Activated naive CD8-positive, alpha-beta T cell (primary cell): Measurements from ENCODE around the gene KRTAP10-10.
"Not testable (repeated sequence)": the region's sequence is repeated elsewhere in the genome, so short reads cannot be mapped to it uniquely, and the experiment has no call there.

Experiments used
- H3K27ac Mint-ChIP-seq: one replicate; pipeline ENCODE4 v1.8.0; 2021; ENCODE audit warnings: mixed read lengths
- H3K27me3 Mint-ChIP-seq: one replicate; pipeline ENCODE4 v1.8.0; 2021; ENCODE audit warnings: mixed read lengths
- H3K36me3 Mint-ChIP-seq: one replicate; pipeline ENCODE4 v1.8.0; 2021; ENCODE audit warnings: mixed read lengths
- H3K4me1 Mint-ChIP-seq: one replicate; pipeline ENCODE4 v1.8.0; 2021; ENCODE audit warnings: low read depth, mixed read lengths
- H3K4me3 Mint-ChIP-seq: one replicate; pipeline ENCODE4 v1.8.0; 2021; ENCODE audit warnings: mild to moderate bottlenecking, mixed read lengths
- H3K9me3 Mint-ChIP-seq: one replicate; pipeline ENCODE4 v1.8.0; 2021; ENCODE audit warnings: low read depth, mixed read lengths

The KRTAP10-10 gene

DNA sequence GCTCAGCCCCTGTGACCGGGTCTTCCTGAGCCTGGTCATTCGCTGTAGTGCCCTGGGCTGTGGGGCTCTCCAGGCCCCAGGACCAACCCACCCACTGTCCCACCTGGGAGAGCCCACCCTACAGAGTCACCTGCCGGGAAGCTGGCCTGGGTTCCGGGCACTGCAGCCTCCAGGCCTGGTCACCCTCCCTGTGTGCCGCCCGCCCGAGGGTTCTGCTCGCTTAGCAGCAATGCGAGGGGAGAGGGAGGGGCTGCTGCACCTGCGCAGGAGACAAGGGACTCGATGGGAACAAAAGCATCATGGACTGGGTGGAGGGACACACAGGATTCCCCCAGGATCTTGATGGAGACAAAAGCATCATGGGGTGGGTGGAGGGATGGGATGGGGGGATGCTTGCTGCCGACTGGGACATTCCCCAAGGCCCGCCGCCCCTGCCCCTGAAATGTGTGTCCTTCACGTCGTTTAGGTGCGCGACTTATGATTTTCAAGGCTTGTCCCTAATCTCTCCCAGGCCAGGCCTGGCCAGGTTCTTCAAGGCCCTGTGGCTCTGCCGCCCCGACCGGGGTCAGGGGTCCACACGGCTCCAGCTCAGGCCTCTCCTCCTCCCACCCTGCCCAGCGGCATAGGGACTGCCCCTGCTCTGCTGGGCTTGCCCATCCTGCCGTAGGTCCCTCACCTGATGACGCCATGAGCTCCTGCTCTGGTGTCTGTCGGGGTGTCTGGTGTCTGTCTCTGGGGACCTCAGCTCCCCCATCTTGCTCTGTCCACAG lies 23.6 kb upstream of the KRTAP10-10 start:
- H3K4me3 Mint-ChIP-seq: no peak overlapping the region
- peaks cover 36% of the 10 kb centered on the region for H3K4me1 Mint-ChIP-seq
- peaks cover 14% of the 10 kb centered on the region for H3K36me3 Mint-ChIP-seq
- H3K27ac Mint-ChIP-seq: no peak overlapping the region
- H3K27me3 Mint-ChIP-seq: no peaks in the 10 kb centered on the region
- peaks cover 13% of the 10 kb centered on the region for H3K9me3 Mint-ChIP-seq

DNA sequence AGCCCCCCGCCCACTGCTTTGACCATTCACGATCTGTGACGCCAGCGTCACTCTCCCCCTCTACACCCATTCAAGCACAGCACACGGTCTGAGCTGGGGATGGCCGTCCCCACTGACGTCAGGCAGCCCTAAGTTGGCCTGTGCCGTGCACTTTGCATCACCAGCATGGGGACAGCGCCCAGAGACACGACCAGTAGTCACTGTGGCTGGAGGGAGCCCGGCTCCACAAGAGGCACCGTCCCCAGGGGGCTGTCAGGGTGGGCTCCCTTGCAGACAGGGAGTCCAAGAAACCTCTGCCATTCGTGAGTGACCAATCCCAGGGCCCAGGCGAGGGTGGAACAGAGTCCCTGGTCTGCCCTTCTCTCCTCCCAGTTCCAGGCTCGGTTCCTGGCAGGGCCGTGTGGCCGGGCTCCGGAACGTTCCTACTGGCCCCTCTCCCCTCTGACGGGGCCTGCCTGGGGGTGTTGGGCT lies 23.0 kb upstream of the KRTAP10-10 start:
- H3K27me3 Mint-ChIP-seq: no peaks in the 10 kb centered on the region
- no peak overlapping the region for H3K4me3 Mint-ChIP-seq
- no peak overlapping the region for H3K27ac Mint-ChIP-seq
- peaks cover 42% of the 10 kb centered on the region for H3K4me1 Mint-ChIP-seq
- H3K9me3 Mint-ChIP-seq: peaks cover 11% of the 10 kb centered on the region
- peaks cover 12% of the 10 kb centered on the region for H3K36me3 Mint-ChIP-seq

DNA sequence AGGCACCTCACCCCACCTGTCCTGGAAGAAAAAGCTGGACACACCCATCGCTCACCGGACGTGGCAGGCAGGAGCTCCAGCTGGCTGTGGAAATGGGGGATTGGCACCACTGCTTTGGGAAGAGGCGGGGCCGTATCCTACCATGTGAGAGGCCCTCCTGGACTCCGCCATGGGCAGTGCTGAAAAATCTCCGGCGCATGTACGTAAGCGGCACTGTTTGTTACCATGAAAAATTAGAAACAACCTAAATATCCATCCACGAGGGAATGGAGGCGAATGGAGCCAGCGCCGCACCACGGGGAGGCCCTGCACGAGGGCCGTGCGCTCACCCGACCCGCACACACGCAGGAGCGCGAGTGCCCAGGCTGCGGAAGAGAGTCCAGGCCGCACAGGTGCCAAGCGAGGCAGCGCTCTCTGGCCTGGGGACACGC lies 22.2 kb upstream of the KRTAP10-10 start:
- Mint-ChIP-seq H3K36me3 (peaks cover 13% of the 10 kb centered on the region), H3K27ac (no peak overlapping the region), H3K9me3 (peaks cover 11% of the 10 kb centered on the region), H3K27me3 (no peaks in the 10 kb centered on the region), H3K4me3 (no peak overlapping the region), H3K4me1 (peaks cover 50% of the 10 kb centered on the region)

DNA sequence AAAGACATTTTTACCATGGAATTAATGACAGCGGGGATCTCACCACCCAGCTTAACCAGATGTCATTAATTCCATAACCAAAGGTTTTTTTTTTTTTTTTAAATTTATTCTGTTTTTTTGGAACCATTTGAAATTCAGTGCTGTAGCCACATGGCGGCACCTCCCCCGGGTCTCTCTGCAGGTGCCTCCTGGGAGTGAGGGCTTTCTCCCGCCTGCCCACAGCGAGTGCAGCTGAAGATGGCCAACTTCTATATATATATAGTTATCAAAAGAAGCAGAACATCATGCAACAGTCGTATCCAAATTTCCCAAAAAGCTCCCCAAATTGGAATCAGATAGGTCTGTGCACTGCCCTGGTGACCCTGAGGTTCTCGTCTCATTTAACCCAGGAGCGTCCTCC lies 21.7 kb upstream of the KRTAP10-10 start:
- Mint-ChIP-seq H3K36me3 (peaks cover 15% of the 10 kb centered on the region), H3K4me3 (peak overlapping the region; percentile 30), H3K27ac (no peak overlapping the region), H3K4me1 (peaks cover 52% of the 10 kb centered on the region), H3K9me3 (peaks cover 13% of the 10 kb centered on the region), H3K27me3 (no peaks in the 10 kb centered on the region)

DNA sequence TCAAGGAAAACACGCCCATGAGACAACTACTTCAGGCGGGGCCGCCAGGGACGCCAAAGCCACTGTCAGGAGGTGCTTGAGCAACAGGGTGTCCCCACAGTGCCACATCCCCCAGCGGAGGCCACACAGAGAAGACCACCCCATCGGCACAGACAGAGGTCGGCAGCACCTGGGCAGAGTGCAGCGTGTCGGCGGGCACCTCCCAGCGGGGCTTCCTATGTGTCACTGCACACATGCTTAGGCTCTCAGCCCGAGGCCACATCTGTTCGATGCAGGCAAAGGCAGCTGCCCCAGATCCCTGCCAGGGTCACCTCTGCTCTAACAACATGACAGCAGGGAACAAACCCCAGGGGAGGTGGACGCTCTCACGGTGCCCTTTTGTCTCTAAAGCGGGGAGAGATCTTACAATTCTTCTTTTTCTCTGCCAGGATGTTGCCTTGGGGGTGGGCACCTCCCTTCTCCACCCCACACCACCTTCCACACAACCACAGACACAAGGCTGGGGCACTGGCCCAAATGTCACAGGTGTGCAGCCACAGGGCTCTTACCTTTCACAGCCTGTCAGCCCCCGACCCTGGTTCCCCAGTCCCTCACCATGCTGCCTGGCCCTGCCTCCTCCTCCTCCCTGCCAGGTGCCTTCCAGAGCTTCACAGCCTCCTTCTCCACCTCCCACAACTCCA lies 21.1 kb upstream of the KRTAP10-10 start:
- Mint-ChIP-seq H3K27me3 (no peaks in the 10 kb centered on the region), H3K27ac (peak overlapping the region; percentile 16), H3K4me1 (peaks cover 55% of the 10 kb centered on the region), H3K4me3 (peak overlapping the region; percentile 30), H3K36me3 (peaks cover 20% of the 10 kb centered on the region), H3K9me3 (peaks cover 18% of the 10 kb centered on the region)

DNA sequence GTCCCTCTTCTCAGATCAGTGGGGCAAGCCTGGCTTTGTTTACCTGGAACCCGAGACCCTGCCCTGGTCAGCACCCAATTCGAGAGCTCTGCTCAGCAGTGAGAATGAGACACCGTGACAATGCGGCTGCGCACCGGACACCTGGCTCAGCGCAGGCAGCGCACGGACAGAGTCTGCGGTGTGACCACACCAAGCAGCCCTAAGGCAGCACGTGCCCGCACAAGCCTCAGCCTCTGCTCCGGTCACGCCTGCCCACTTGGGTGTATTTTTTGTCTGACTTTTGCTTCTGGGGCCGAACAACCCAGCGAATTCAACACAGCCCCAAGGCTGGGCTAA lies 20.6 kb upstream of the KRTAP10-10 start:
- H3K4me1 Mint-ChIP-seq: peaks cover 55% of the 10 kb centered on the region
- H3K27me3 Mint-ChIP-seq: no peaks in the 10 kb centered on the region

DNA sequence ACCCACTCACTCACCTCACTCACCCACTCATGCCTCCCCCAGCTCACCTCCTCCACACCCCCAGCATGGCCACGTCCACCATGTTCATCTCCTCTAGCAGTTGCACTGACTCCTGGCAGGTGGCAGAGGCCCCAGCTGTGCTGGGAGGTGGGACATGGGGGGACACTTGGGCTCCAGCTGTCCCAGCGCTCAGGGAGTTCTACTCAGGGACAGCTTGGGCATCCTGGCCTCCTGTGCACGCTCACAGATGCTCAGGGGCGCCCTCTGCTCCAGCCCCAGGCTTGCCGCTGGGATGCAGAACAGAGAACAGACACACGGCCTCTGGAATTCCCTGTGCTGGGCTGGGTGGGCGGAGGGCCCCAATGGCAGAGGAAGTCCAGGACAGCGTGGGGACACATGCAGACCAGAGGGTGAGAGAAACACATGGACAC lies 20.1 kb upstream of the KRTAP10-10 start:
- Mint-ChIP-seq H3K4me1 (peaks cover 55% of the 10 kb centered on the region), H3K36me3 (peaks cover 20% of the 10 kb centered on the region), H3K27ac (peak overlapping the region; percentile 54), H3K27me3 (no peaks in the 10 kb centered on the region), H3K4me3 (no peak overlapping the region), H3K9me3 (peaks cover 18% of the 10 kb centered on the region)

More for the DNA sequence above, 20.6 kb upstream of the KRTAP10-10 start:
- H3K27ac Mint-ChIP-seq: no peak overlapping the region
- H3K9me3 Mint-ChIP-seq: peaks cover 18% of the 10 kb centered on the region
- no peak overlapping the region for H3K4me3 Mint-ChIP-seq
- peaks cover 17% of the 10 kb centered on the region for H3K36me3 Mint-ChIP-seq

DNA sequence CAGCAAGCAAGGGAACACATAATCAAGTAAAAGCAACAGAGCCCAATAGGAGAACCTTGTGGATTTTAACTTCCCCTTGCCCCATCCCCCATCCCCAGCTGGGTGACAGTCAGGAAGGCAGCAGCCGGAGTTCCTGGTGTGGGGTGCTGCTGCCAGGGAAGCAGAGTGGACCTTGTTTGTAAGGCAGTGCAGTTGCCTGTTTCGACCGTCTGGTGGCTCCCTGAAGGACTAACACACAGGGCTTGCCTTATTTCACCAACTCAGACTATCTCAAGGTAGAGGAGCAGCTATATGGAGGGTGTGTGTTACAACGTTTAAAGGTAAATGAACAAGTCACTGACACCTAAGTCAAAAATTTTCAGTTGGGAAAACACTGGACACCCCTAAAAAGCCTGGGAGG lies 18.7 kb upstream of the KRTAP10-10 start:
- H3K27ac Mint-ChIP-seq: peak overlapping the region; percentile 95
- no peaks in the 10 kb centered on the region for H3K27me3 Mint-ChIP-seq
- peaks cover 27% of the 10 kb centered on the region for H3K36me3 Mint-ChIP-seq
- peaks cover 52% of the 10 kb centered on the region for H3K4me1 Mint-ChIP-seq
- H3K4me3 Mint-ChIP-seq: peak overlapping the region; percentile 75
- H3K9me3 Mint-ChIP-seq: peaks cover 32% of the 10 kb centered on the region

DNA sequence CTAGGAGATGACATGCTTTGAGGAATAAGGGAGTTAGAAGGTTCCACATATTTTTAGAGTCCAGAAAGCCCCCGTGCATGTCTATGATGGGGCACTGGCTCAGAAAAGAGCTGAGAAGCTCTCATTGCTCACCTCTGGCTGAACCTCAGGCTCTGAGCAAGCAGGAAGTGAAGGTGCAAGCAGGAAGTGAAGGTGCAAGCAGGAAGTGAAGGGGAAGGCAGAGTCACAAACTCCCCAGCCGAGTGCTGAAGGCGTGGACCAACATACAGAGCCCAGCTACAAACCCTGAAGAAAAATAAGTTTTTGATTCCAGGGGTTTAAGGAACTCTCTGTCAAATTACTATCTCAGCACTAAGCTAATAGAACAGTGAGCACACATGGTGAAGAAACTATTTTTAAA lies 18.2 kb upstream of the KRTAP10-10 start:
- Mint-ChIP-seq H3K36me3 (peaks cover 28% of the 10 kb centered on the region), H3K9me3 (peaks cover 36% of the 10 kb centered on the region), H3K27ac (peak overlapping the region; percentile 95), H3K27me3 (no peaks in the 10 kb centered on the region), H3K4me1 (peaks cover 52% of the 10 kb centered on the region), H3K4me3 (peak overlapping the region; percentile 75)

DNA sequence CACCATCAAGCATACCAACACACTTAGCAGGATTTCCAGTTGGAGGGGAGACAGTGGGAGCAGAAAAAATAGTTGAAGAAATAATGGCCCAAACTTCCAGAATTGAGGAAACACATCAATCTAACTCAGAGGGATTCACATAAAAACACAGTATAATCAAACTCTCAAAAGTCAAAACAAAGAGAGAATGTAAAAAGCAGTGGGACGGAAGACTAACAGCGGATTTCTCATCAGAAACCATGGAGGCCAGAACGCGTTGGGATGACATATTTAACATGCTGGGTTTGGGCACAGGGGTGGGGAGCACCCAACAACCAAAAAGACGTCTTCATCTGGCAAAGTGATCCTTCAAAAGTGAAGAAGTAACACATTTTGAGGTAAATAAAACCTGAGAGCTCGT lies 17.3 kb upstream of the KRTAP10-10 start:
- H3K4me1 Mint-ChIP-seq: peaks cover 50% of the 10 kb centered on the region
- peak overlapping the region; percentile 95 for H3K27ac Mint-ChIP-seq
- H3K9me3 Mint-ChIP-seq: peaks cover 42% of the 10 kb centered on the region
- H3K4me3 Mint-ChIP-seq: no peak overlapping the region
- H3K27me3 Mint-ChIP-seq: no peaks in the 10 kb centered on the region
- H3K36me3 Mint-ChIP-seq: peaks cover 36% of the 10 kb centered on the region

DNA sequence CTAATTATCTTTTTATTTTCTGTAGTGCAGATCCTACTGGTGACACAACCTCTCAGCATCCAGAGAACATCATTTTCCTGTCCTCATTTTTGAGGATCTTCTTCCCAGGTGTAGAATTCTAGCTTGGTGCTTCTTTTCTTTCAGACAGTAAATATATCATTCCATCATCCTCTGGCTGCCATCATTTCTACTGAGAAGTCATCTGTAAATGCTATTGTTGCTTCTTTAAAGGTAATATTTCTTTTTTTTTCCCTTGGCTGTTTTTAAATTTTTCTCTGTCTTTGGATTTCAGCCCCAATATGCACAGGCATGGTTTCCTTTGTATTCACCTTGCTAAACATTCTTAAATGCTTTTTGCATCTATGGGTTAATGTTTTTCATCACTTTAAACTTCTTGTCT lies 13.6 kb upstream of the KRTAP10-10 start:
- H3K27me3 Mint-ChIP-seq: no peaks in the 10 kb centered on the region
- H3K4me1 Mint-ChIP-seq: peaks cover 38% of the 10 kb centered on the region
- no peak overlapping the region for H3K27ac Mint-ChIP-seq
- peaks cover 42% of the 10 kb centered on the region for H3K9me3 Mint-ChIP-seq
- H3K36me3 Mint-ChIP-seq: peaks cover 36% of the 10 kb centered on the region
- H3K4me3 Mint-ChIP-seq: no peak overlapping the region

DNA sequence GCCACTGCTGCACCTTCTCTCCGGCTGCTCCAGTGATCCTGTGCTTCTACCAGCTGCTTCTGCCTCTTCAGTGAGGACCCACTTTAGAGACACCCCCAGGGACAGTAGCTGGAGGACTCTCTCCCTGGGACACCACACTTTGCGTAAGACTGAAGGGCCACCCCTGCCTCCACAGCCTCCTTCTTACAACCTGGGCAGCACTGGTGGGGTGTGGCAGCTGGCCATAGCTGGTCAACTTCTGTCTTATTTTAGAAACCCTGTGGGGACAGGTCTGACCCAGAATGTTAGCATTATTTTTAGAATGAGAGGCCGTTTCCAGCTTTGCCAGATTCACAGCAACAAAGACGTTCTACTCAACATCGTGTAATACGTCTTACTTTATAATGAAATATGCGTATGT lies 11.4 kb upstream of the KRTAP10-10 start:
- H3K27ac Mint-ChIP-seq: no peak overlapping the region
- peaks cover 29% of the 10 kb centered on the region for H3K9me3 Mint-ChIP-seq
- peaks cover 34% of the 10 kb centered on the region for H3K4me1 Mint-ChIP-seq
- H3K4me3 Mint-ChIP-seq: no peak overlapping the region
- H3K27me3 Mint-ChIP-seq: no peaks in the 10 kb centered on the region
- H3K36me3 Mint-ChIP-seq: peaks cover 23% of the 10 kb centered on the region

DNA sequence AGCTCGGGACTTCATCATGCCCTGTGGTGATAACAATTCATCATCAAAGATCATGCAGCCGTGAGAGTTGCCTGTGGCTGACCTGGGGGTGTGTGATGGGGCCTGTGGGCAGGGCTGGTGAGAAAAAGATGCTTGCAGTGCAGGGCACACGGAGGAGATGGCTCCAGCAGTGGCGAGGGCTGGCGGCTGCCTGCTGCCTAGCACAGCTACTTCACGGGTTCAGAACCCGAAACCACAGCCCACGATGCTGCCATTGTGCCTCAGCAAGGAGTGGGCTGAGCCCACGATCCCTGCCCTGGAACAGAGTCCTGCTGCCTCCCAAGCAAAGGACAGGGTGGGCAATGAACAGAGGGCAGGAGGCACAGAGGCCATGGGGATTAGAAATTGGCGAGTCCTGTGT lies 10.9 kb upstream of the KRTAP10-10 start:
- H3K4me1 Mint-ChIP-seq: peaks cover 36% of the 10 kb centered on the region
- H3K27ac Mint-ChIP-seq: peak overlapping the region; percentile 34
- no peak overlapping the region for H3K4me3 Mint-ChIP-seq
- H3K27me3 Mint-ChIP-seq: no peaks in the 10 kb centered on the region
- peaks cover 32% of the 10 kb centered on the region for H3K9me3 Mint-ChIP-seq
- peaks cover 26% of the 10 kb centered on the region for H3K36me3 Mint-ChIP-seq

DNA sequence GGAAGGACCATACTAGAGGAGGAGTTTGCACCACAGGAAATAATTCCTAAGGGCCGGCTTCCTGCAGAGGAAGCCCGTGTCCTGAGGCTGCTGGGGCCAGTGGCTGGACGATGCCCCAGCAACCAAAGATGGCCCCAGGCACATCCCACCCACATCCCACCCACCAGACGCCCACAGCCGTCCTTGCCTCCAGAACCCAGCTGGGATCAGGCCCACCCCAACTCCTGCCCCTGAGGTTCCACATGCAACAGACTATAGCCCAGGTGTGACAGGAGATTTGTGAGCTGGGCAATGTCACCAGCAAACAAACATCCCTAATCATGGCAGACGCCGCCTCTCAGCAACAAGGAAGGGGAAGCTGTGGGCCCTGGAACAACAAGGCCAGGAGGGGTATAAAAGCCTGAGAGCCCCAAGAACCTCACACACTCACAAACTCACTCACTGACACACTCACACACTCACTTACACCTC lies 10.4 kb upstream of the KRTAP10-10 start, which contains the start of gene KRTAP10-9:
TSS of gene KRTAP10-9 (plus strand) at position 421 of the 471 bp plus-strand sequence. CDS start 79 bp downstream, outside the sequence.
- Mint-ChIP-seq H3K36me3 (peaks cover 27% of the 10 kb centered on the region), H3K27ac (peak within 1 kb of the TSS; percentile 34), H3K27me3 (no peaks in the 10 kb centered on the region), H3K4me3 (peak within 1 kb of the TSS; percentile 27), H3K4me1 (peaks cover 36% of the 10 kb centered on the region), H3K9me3 (peaks cover 34% of the 10 kb centered on the region)

DNA sequence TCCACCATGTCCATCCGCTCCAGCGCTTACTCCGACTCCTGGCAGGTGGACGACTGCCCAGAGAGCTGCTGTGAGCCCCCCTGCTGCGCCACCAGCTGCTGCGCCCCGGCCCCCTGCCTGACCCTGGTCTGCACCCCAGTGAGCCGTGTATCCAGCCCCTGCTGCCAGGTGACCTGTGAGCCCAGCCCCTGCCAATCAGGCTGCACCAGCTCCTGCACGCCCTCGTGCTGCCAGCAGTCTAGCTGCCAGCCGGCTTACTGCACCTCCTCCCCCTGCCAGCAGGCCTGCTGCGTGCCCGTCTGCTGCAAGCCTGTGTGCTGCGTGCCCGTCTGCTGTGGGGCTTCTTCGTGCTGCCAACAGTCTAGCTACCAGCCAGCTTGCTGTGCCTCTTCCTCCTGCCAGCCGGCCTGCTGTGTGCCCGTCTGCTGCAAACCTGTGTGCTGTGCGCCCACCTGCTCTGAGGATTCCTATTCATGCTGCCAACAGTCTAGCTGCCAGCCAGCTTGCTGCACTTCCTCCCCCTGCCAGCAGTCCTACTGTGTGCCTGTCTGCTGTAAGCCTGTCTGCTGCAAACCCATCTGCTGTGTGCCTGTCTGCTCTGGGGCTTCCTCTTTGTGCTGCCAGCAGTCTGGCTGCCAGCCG lies 9.9 kb upstream of the KRTAP10-10 start:
- H3K9me3 Mint-ChIP-seq: peaks cover 38% of the 10 kb centered on the region

More for the DNA sequence above, 9.9 kb upstream of the KRTAP10-10 start:
- Mint-ChIP-seq H3K36me3 (peaks cover 28% of the 10 kb centered on the region), H3K4me3 (peak overlapping the region; percentile 27), H3K4me1 (peaks cover 36% of the 10 kb centered on the region)
- not testable (repeated sequence) for H3K27ac Mint-ChIP-seq, H3K27me3 Mint-ChIP-seq
